B cell (primary cell): ENCODE results near the gene PRR18.

Experiments
- EZH2 ChIP-seq: IDR thresholded peaks from 2 replicates; pipeline ENCODE4 v1.6.1; 2012; ENCODE audit warnings: borderline replicate concordance, low read depth, mild to moderate bottlenecking, moderate library complexity, low read length; ENCODE audit not compliant: insufficient read depth, poor library complexity, severe bottlenecking
- TF ChIP-seq, protein P1 (sequence below): fragments of 200-600 bp; IDR thresholded peaks from one replicate; pipeline ENCODE4 v1.8.0; 2022; ENCODE audit warnings: antibody characterized with exemption, mild to moderate bottlenecking

DNA sequence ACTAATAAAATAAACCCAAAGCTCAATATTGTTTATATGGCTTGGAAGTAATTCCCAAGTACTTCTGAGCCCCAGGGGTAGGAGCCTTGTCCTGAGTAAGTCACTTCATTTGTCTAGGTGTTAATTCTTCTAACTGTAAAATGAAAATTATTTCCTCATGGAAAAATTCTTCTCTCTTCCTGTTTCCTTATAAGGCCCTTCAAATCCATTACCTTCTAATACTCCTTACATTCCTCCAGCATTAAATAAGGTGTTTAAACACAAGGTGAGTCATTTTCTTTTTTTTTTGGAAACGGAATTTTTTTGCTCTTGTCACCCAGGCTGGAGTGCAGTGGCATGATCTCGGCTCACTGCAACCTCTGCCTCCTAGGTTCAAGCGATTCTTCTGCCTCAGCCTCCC is 41.9 kb downstream of the PRR18 start:
- TF ChIP-seq, protein P1, sequence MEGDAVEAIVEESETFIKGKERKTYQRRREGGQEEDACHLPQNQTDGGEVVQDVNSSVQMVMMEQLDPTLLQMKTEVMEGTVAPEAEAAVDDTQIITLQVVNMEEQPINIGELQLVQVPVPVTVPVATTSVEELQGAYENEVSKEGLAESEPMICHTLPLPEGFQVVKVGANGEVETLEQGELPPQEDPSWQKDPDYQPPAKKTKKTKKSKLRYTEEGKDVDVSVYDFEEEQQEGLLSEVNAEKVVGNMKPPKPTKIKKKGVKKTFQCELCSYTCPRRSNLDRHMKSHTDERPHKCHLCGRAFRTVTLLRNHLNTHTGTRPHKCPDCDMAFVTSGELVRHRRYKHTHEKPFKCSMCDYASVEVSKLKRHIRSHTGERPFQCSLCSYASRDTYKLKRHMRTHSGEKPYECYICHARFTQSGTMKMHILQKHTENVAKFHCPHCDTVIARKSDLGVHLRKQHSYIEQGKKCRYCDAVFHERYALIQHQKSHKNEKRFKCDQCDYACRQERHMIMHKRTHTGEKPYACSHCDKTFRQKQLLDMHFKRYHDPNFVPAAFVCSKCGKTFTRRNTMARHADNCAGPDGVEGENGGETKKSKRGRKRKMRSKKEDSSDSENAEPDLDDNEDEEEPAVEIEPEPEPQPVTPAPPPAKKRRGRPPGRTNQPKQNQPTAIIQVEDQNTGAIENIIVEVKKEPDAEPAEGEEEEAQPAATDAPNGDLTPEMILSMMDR = no peak
- no peak for TF ChIP-seq EZH2
